HepG2 (cell line): ENCODE measurements around the gene MAOB.

ENCODE experiments used
- CEBPZ ChIP-seq: IDR thresholded peaks from 2 replicates; pipeline ENCODE4 v1.6.1; 2012; ENCODE audit warnings: low read length, improper control_type of control experiment
- DPF2 ChIP-seq: sonication (generic); formaldehyde crosslinking; IDR thresholded peaks from 2 replicates; pipeline ENCODE4 v1.4.0; 2020; ENCODE audit warnings: mild to moderate bottlenecking, low read depth, missing genetic modification reagents, borderline replicate concordance
- TF ChIP-seq, protein P1 (sequence below): sonication (generic); formaldehyde crosslinking; IDR thresholded peaks from 2 replicates; pipeline ENCODE4 v1.8.0; 2022; ENCODE audit warnings: mild to moderate bottlenecking, missing genetic modification reagents
- TF ChIP-seq, protein P2 (sequence below): sonication (generic); formaldehyde crosslinking; IDR thresholded peaks from 2 replicates; pipeline ENCODE4 v1.5.0; 2020; ENCODE audit warnings: mild to moderate bottlenecking, missing genetic modification reagents, moderate library complexity

- TF ChIP-seq, protein P1, sequence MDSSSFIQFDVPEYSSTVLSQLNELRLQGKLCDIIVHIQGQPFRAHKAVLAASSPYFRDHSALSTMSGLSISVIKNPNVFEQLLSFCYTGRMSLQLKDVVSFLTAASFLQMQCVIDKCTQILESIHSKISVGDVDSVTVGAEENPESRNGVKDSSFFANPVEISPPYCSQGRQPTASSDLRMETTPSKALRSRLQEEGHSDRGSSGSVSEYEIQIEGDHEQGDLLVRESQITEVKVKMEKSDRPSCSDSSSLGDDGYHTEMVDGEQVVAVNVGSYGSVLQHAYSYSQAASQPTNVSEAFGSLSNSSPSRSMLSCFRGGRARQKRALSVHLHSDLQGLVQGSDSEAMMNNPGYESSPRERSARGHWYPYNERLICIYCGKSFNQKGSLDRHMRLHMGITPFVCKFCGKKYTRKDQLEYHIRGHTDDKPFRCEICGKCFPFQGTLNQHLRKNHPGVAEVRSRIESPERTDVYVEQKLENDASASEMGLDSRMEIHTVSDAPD, result no peak
- TF ChIP-seq, protein P2, sequence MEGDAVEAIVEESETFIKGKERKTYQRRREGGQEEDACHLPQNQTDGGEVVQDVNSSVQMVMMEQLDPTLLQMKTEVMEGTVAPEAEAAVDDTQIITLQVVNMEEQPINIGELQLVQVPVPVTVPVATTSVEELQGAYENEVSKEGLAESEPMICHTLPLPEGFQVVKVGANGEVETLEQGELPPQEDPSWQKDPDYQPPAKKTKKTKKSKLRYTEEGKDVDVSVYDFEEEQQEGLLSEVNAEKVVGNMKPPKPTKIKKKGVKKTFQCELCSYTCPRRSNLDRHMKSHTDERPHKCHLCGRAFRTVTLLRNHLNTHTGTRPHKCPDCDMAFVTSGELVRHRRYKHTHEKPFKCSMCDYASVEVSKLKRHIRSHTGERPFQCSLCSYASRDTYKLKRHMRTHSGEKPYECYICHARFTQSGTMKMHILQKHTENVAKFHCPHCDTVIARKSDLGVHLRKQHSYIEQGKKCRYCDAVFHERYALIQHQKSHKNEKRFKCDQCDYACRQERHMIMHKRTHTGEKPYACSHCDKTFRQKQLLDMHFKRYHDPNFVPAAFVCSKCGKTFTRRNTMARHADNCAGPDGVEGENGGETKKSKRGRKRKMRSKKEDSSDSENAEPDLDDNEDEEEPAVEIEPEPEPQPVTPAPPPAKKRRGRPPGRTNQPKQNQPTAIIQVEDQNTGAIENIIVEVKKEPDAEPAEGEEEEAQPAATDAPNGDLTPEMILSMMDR, result no peak
- no peak for TF ChIP-seq CEBPZ
- TF ChIP-seq DPF2 (CRISPR knock-in tag), result no peak
Observed at GRCh38 chrX:43758044-43758443, 124.2 kb downstream of the MAOB start.
